ENCODE measurements around the gene SUPT7L.
A peak's percentile ranks its signal among the peaks of the same experiment; 100 is the strongest.
"Not testable (repeated sequence)": the region's sequence is repeated elsewhere in the genome, so short reads cannot be mapped to it uniquely, and the experiment has no call there.

Gene SUPT7L

GRCh38 chr2:27685577-27685976 is 22.2 kb upstream of the SUPT7L start:
- DNase-seq (ENCODE audit: low read depth, low spot score) = no peak

- DNase-seq (ENCODE audit: low read depth, low spot score) = not testable (repeated sequence)
Observed at GRCh38 chr2:27685006-27685405, 21.6 kb upstream of the SUPT7L start.

- DNase-seq (ENCODE audit: low read depth, low spot score) = peak; percentile 91
Observed at GRCh38 chr2:27683390-27684071, 20.1 kb upstream of the SUPT7L start.

- not testable (repeated sequence) for DNase-seq (ENCODE audit: low read depth, low spot score)
Observed at GRCh38 chr2:27682334-27682771, 18.9 kb upstream of the SUPT7L start.

- DNase-seq (ENCODE audit: low read depth, low spot score) = no peak
Observed at GRCh38 chr2:27681841-27682240, 18.4 kb upstream of the SUPT7L start.

- DNase-seq (ENCODE audit: low read depth, low spot score) = no peak
Observed at GRCh38 chr2:27680571-27680970, 17.2 kb upstream of the SUPT7L start.

GRCh38 chr2:27672723-27673486 is 9.5 kb upstream of the SUPT7L start:
- no peak for DNase-seq (ENCODE audit: low read depth, low spot score)

- DNase-seq (ENCODE audit: low read depth, low spot score) = no peak
Observed at GRCh38 chr2:27671235-27671634, 7.8 kb upstream of the SUPT7L start.

- no peak for DNase-seq (ENCODE audit: low read depth, low spot score)
Observed at GRCh38 chr2:27667446-27667845, 4.0 kb upstream of the SUPT7L start.

GRCh38 chr2:27664622-27665363 is 1.4 kb upstream of the SUPT7L start:
- no peak for DNase-seq (ENCODE audit: low read depth, low spot score)

GRCh38 chr2:27664154-27664574 is 750 bp upstream of the SUPT7L start:
- no peak for DNase-seq (ENCODE audit: low read depth, low spot score)

GRCh38 chr2:27661371-27661770 is 2.0 kb downstream of the SUPT7L start:
- no peak for DNase-seq (ENCODE audit: low read depth, low spot score)

- DNase-seq (ENCODE audit: low read depth, low spot score) = no peak
Observed at GRCh38 chr2:27655155-27655951, 8.1 kb downstream of the SUPT7L start.

- no peak for DNase-seq (ENCODE audit: low read depth, low spot score)
Observed at GRCh38 chr2:27653397-27653796, 10.0 kb downstream of the SUPT7L start.

- DNase-seq (ENCODE audit: low read depth, low spot score) = no peak
Observed at GRCh38 chr2:27652790-27653189, 10.6 kb downstream of the SUPT7L start.

- DNase-seq (ENCODE audit: low read depth, low spot score) = no peak
Observed at GRCh38 chr2:27652341-27652740, 11.1 kb downstream of the SUPT7L start.

GRCh38 chr2:27651056-27651455 is 12.4 kb downstream of the SUPT7L start:
- no peak for DNase-seq (ENCODE audit: low read depth, low spot score)

GRCh38 chr2:27647737-27648136 is 15.7 kb downstream of the SUPT7L start:
- no peak for DNase-seq (ENCODE audit: low read depth, low spot score)

GRCh38 chr2:27647289-27647688 is 16.1 kb downstream of the SUPT7L start:
- no peak for DNase-seq (ENCODE audit: low read depth, low spot score)

- DNase-seq (ENCODE audit: low read depth, low spot score) = no peak
Observed at GRCh38 chr2:27645197-27645596, 18.2 kb downstream of the SUPT7L start.

GRCh38 chr2:27640722-27641245 is 22.6 kb downstream of the SUPT7L start:
- no peak for DNase-seq (ENCODE audit: low read depth, low spot score)
